ENCODE results near the gene HSD17B7.
"Not testable (repeated sequence)": the region's sequence is repeated elsewhere in the genome, so short reads cannot be mapped to it uniquely, and the experiment has no call there.

The HSD17B7 gene

DNA sequence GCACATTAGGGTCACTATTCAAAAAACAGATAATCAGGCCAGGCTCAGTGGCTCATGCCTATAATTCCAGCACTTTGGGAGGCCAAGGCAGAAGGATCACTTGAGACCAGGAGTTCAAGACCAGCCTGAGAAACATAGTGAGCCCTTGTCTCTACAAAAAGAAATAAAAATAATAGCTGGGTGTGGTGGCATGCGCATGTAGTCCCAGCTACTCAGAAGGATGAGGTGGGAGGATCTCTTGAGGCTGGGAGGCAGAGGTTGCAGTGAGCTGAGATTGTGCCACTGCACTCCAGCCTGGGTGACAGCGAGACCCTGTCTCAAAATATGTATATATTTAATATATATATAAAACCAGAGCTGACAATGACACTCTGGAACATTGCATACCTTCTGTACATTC, 21.9 kb downstream of the HSD17B7 start:
- not testable (repeated sequence) for DNase-seq

DNA sequence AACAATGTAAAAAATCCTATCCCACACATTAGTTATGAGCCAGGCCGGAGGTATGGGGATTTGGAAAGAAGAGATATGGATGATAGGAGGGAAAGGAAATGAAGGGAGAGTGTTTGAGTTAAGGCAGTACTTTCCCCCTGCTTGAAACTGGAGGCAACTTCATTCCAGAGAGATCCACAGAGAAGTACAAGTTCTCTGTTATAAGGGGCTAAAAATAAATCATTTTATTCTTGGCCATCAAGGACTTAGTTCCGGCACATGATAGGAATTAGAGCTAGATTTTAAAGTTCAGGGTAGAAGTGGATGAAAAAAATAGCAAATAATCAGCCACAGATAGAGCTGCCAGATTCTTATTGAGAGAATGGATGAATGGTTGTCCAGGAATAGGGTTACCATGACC, 27.6 kb downstream of the HSD17B7 start:
- DNase-seq: not testable (repeated sequence)

DNA sequence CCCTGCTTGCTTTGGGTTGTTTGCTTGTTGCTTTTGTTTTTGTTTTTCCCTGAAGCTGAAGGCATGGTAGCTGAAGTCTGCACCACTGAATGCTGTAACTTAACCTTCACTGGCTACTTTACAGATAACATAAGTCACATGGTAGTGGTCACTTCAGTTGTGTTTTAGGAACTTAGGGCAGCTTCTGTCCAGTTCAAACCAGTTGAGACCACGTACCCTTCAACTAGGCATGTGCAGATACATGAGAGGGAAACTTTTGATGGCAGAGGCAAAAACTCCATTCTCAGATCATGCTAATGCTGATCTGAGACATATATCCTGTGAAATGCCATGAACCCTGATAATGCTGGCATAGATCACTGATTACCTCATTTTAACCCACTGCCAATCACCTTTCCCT, 28.2 kb downstream of the HSD17B7 start:
- DNase-seq: peak; percentile 8

DNA sequence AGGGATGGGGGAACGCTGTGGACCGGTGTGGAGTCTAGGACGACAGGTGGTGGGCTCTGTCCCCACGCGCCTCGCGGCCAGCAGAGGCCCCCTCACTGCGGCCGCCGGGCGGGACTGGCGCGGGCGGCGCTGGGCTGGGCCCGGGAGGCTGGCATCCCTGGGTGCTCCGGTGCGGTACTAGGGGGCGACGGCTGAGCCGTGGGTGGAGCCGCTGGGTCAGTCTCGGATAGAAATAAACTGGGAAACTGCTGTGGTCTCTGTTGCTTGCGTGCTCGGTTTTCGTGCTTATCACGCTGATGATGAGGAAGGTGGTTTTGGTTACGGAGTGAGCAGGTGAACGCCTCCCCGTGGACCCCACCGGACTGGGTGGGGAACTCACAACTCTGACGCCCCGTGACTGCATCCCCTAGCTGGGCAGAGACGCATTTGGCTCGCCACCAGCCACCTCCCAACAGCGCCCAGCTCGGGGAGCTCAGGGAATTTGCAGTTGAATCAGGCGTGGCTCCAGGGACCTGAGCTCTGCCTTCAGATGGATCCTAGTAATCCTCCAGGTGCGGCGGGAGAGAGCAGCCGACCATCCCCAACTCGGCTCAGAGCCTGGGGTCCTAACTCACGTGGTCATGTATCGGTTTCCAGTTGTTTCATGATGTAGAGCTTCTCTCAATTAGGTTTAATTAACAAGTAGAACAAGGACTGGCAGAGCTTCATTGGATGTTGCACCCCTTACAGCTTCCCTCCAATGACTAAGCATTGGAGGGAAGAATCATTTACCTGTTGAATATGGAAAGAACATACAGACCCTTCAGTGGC, 32.1 kb downstream of the HSD17B7 start:
- peak; percentile 4 for DNase-seq

DNA sequence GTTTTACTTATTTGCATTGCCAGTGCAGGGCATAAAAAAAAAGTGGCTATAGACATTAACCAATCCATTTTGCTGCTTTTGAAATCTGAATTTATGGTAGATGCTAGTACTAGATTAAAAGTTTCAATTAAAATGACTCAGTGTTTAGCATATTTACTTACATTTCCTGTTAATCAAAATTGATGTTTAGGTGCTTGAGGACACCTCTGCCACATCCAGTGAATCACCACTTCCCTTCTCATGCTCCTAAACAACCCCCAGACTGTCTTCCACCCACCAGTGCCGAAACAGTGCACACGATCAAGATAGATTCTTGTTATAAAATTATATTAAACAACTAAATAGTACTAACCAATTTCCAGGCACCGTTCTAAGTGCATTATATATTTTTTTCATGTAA, 32.7 kb downstream of the HSD17B7 start:
- DNase-seq: no peak

DNA sequence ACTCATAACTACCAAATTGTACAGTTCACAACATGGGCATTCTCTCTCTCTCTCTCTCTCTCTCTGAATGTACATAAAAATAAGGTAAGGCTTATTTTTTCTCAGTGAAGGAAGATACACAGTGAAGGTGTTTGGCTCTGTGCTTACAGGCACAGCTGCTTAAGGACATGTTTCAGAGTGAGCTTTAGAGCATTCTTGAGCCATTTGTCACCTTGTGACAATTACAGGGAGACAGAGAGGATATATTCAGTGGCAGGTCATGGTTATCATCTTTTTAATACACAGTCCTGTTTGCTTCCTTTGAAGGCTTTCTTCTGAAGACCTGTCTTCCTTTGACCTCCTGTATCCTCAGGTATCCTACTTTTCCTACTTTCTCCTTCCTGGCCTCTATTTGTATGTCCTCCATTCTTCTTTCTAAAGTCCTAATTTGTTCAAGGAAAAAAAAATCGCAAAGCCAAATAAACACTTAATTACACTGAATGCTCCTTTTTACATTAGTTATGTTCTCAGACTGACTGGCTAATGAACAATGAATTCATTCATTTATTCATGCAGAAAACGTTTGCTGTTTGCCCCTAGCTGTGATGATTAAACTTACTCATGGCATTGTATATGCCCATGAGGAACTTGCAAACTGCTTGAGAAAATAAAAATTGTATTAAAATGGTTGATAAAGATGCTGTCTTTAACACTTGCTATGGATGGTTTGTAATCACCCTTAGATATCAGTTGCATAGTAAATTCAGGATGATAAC, 33.4 kb downstream of the HSD17B7 start:
- no peak for DNase-seq

DNA sequence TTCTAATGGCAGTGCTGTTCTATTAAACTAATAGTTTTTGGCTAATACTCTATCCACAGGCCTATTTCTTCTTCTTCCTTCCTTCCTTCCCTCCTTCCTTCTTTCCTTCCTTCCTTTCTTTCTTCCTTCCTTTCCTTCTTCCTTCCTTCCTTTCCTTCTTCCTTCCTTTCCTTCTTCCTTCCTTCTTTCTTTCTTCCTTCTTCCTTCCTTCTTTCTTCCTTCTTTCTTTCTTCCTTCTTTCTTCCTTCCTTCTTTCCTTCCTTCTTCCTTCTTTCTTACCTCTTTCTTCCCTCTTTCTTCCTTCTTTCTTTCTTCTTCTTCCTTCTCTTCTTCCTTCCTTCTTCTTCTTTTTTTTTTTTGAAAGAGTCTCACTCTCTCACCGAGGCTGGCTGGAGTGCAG, 38.8 kb downstream of the HSD17B7 start:
- no peak for DNase-seq

DNA sequence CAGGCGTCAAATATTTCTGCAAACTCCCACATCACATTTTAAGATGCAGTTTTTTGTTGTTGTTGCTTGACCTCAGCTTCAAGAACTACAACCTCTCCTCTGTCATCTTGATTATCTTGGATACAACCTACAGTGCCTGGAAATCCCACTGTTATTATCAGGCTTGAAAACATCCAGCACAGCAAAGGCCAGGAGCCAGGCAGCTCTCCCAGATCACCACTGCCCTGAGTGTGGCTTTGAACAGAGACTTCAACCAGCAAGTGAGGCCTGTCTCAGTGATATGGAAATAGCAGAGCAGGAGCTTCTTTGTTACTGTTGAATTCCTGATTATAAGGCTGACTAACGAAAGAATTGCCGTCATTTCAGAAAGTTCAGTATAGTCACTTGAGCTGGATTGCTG, 42.0 kb downstream of the HSD17B7 start:
- DNase-seq: no peak

DNA sequence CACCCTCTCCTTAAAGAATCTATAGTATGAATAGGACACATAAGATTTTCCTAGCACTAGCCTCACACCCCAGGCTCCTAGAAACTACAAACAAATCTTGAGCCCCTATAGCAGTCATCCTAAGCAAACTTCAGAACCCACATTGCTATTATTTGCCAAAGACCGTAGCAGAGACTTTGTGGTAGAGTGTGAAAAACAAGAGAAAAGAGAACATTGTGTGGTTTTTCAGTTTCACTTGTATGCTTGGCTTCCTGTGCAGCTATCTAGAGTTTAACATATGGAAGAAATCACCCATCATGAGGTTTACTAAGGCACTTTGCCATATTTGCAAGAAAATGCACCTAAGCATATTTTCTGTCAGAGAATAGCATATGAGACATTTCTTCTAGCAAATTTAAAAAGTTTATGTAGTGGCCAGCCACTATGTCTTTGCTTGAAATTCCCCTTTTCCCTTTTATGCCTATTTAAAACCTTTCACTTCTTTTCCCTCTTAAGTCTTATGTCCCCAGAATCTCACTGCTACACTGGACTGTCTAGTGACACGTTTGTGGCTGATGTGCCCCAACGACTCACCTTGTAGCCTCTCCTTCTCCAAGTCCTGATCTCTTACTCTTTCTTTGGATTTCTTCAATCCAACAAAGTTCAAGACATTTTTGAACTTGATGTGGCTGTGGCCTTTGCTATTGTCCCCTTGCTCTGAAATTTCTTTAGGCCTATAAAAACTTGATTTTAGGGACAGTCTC, 44.8 kb downstream of the HSD17B7 start:
- peak; percentile 7 for DNase-seq

DNA sequence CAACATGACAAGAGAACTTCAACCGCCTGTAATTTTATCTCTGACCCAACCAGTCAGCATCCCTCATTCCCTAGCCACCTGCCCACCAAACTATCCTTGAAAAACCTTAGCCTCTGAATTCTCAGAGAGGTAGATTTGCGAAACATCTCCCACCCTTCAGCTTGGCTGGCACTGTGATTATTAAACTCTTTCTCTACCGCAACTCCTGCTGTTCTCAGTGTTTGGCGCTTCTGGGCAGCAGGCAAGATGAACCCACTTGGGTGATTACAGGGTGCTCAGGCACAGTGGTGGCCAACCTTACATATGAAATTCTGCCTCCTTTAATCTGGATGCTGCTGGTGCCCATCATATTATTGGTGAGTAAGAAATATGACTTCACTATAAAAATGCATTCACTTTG, 48.4 kb downstream of the HSD17B7 start:
- no peak for DNase-seq

DNA sequence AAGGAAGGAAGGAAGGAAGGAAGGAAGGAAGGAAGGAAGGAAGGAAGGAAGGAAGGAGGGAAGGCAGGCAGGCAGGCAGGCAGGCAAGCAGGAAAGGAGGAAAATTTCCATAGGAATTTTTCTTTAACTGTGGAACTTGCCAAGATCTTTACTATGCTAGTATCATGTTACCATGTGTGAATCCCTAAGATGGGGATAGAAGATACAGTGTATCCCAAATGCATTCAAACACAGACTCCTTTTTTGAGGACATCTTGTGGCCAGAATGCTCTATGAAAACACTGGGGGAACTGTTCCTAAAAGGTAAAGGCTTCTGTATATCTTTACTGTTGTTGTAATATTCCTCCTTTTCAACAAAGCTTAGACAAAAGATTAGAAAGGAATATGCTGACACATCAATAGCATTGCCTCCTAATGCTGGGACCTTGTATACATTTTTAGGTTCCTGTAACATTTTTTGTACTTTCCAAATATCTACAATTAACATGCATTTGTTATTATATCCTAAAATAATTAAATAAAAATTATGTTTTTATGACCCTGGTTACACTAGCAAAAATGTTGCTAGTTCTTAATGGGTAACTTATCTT, 49.8 kb downstream of the HSD17B7 start:
- no peak for DNase-seq

DNA sequence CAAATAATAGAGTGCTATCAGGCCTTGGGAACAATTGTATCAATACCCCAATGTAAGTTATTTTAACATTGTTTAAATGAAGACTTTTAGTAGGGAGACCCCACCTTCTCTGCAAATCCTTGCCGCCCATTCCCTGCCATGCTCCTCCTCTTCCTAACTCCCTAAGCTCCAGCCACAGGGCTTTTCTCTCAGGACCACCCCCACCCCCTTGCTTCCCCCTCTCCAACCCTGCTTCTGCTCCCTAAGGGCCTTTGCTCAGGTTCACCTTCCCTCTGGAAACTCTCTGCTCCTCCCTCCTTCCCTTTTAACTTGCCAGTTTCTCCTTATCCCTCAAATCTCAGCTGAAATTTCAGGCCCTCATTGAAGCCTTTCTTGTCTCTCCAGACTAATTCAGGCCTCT, 53.7 kb downstream of the HSD17B7 start:
- DNase-seq: no peak

DNA sequence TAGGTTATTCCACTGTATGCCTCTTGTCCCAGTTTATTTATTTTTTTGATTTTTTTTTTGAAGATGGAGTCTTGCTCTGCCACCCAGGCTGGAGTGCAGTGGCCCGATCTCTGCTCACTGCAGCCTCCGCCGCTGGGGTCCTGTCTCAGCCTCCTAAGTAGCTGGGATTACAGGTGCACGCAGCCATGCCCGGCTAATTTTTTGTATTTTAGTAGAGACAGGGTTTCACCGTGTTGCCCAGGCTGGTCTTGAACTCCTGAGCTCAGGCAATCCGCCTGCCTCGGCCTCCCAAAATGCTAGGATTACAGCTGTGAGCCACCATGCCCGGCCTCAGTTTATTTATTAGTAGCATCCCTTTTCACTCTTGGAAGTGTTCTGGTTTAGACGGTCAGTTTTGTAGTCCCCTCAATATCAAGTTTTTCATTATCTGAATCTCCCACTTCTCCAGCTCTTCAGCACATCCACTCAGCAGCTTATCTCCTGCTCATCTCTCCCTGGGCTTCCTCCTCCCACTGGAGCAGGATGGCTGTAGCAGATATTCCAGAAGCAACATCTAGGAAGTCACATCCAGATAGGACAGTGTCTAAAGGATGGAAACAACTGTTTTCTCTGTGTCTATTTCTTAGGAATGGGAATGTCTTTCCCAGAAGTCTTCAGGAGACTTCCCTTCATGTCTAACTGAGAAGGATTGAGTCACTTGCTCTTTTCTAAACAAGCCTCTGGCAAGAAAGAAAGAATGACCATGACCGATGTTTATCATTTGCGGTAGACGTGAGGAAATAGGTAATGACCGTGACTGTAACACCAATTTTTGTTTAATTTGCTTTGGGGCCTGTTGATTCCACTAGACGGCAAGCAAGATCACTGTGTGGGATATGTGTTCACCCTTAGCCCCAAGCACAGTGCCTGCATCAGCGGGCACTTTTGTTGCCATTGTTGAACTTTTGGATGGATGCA, 56.0 kb downstream of the HSD17B7 start:
- DNase-seq: no peak

DNA sequence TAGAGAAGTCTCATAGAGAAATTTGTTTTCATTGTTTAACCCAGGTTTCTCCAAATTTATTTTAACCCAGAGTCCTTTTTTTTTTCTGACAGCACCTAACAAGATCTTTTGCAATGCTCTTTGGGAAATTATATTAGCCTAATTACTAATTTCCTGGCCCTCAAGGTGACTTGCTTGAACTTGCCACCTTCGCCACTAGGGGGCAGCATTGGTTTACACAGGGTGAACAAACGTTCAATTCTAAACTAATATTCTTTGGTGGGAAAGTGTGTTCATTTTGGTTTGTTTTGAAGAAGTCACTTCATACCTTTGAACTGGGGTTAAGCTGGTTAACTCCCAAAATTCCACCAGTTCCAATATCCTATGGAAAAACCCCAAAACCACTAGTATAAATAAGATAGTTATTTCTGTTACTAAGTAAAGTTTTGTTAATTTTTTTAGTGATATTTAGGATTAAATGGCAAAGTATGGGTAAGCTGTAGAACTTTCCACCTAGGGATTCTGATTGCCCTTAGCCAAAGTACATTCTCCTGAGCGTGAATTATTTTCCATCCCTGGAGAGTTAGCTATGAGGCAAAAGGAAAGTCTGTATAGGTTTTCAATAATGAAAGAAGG, 57.4 kb downstream of the HSD17B7 start:
- DNase-seq: peak; percentile 86

DNA sequence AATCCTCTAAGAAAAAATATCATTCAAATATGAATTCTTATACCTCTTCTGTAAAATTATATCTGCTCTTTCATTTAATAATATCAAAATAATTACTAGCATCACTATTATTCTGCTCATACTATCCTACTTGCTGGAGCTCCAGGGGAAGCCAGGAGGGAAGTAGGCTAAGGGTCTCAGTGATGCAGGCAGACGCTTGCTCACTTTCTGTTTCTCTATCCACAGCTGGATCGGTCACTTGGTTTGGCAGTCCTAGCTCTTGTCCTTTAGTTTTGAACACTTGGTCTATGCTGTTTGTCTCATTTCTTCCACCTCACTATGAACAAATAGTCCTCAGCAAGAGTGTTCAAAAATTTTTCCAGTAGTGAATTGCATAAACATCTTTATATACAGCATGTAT, 59.2 kb downstream of the HSD17B7 start:
- DNase-seq: no peak

DNA sequence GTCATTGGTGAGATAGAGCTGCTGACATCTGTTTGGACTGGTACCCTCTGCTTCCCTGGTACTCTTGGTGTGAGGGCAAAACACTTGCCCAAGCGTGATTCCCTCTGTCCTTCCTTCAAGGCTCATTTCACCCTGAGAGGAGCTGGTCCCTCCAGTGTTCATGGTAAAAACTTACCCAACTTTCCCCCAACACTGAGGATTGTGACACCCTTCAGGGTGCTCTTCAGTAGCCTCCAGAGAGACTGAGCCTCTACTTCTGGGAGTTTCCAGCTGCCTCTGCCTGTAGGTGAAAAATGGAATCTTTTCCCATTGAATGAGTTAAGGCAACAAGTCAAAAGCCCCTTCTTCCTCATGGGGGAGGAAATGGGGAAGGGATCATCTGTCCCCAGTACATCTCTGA, 60.8 kb downstream of the HSD17B7 start:
- no peak for DNase-seq

DNA sequence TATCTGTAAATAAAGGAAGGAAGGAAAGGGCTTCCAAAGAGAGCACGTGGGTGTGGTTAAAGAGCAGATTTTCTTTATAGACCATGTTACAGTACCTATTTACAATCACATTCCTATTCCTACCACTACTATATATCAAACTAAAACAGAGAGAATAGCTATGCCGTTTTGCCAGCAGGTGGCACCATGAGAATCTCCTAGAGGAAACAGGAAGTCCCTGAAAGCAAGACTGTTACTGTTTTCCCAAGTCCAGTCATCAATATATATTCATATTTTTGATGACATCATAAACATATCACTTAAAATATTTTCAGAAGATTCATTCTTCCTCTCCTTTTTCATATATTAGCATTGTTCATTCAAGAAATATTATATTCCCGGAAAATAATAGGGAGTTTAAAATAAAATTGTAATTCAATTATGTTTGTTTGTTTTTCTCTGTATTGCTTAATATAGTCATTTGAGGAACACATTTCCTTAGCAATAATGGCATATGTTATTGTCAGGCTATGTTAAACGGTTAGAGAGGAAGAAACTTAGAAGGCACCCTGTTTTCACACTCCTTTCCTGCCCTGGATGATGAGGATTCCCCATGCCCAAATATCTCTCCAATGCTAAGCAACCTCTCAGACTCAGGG, 63.9 kb downstream of the HSD17B7 start:
- DNase-seq: peak; percentile 86

DNA sequence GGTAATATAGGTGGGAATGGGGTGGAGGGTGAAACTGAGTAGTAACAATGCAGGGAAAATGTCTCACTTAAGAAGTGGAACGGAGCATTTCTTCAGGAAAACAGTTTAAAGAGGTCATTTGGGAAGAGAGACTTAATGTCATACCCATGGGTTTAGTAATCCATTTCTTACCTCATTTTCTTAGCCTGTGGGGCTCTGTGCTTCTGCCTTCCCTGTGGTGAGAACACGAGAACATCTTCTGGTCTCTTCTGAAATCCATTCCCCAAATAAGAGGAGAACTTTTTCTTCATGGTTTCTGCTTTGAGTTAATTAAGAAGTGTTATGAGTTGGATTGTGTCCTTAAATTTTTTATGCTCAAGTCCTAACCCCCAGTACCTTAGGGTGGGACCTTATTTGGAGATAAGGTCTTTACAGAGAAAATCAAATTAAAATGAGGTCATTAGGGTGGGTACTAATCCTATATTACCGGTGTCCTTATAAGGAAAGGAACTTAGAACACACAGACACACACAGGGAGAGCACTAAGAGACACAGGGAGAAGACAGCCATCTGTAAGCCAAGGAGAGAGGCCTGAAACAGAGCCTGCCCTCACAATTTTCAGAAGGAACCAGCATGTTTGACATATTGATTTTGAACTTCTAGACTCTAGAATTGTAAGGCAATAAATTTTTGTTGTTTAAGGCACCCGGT, 65.1 kb downstream of the HSD17B7 start:
- DNase-seq: no peak

DNA sequence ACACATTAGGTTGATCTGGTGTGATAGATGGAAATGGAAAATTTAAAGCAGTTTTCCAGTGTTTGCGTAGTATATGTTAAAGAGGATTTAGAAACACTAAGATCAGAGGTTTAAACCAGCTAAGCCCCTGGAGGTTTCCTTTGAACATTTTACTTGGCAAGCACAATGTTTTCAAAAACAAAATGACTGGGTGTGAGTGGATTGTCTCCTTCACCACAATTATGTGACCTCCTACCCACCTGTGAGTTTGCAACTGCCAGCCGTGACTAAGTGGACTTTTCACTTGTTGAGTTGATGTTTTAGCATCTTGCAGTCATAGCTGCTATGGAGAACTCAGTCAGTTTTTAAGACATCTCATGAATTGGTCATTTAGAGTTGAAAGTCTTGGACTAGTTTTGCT, 65.8 kb downstream of the HSD17B7 start:
- no peak for DNase-seq

DNA sequence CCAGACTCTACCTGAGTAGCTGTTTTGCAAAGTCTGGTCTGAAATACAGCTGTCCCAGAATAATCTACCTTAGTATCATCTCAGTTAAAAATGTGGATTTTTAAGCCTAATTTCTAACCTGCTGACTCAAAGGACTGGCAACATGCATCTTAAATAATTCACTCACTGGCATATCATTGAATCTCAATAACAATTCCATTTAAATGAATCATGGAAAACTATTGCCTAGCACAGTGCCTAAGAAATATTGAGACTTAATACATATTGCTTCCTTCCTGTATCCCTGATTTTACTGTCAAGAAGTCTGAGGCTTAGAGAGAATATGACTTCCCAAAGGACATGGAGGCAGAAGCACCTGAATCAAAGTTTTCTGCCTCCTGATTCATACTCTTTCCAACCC, 67.3 kb downstream of the HSD17B7 start:
- DNase-seq: no peak

DNA sequence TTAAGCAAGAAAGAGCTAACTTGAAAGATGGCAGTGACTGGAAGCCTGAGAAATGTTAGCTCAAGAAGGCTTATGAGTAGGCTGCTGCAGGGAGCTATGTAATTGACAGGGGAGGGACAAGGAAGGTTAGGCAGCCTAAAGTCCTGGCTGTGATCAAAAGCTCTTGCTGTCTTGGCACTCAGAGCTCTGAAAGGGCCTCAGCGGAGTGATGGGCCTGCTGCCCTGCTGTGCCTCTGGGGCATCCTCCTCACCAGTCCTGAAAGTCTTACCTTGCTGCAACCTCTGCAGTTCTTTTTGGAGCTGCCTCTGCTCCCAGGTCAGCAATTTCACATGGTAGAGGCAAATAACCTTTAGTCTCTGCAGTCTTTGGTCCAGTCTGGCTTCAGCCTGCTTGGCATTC, 68.7 kb downstream of the HSD17B7 start:
- no peak for DNase-seq

Measured in hematopoietic multipotent progenitor cell treated with erythropoietin and hydrocortisone succinate and interleukin-3 and kit ligand, for 4 days (in vitro differentiated cells).